Hepatocyte (in vitro differentiated cells): ENCODE data around the gene ELAVL3. TPM values are rescaled to one million over a fixed set of nuclear protein-coding genes. Genes with fewer than 3 reads are reported as not detected.
"Not testable (repeated sequence)": the region's sequence is repeated elsewhere in the genome, so short reads cannot be mapped to it uniquely, and the experiment has no call there.

Experiments
- DNase-seq: peaks from one replicate; pipeline ENCODE4 v3.0.0-alpha.2; 2016; ENCODE audit warnings: low spot score
- H2AFZ ChIP-seq: fragments of 200-600 bp; sonication (generic); 2 replicates; pipeline ENCODE4 v1.6.0; 2016; ENCODE audit warnings: antibody characterized with exemption, mild to moderate bottlenecking
- H3K27ac ChIP-seq: fragments of 200-600 bp; sonication (generic); 2 replicates; pipeline ENCODE4 v1.5.1; 2016; ENCODE audit warnings: mild to moderate bottlenecking
- H3K27me3 ChIP-seq: fragments of 200-600 bp; sonication (generic); 2 replicates; pipeline ENCODE4 v1.6.1; 2016
- H3K36me3 ChIP-seq: fragments of 200-600 bp; sonication (generic); replicated peaks from 2 replicates; pipeline ENCODE4 v1.5.1; 2016; ENCODE audit warnings: low read depth; ENCODE audit not compliant: insufficient read depth
- H3K4me1 ChIP-seq: fragments of 200-600 bp; sonication (generic); 2 replicates; pipeline ENCODE4 v1.5.1; 2016; ENCODE audit warnings: mild to moderate bottlenecking, moderate library complexity; ENCODE audit not compliant: insufficient read depth
- H3K4me2 ChIP-seq: fragments of 200-600 bp; sonication (generic); 2 replicates; pipeline ENCODE4 v1.6.0; 2016
- H3K4me3 ChIP-seq: fragments of 200-600 bp; sonication (generic); 2 replicates; pipeline ENCODE4 v1.5.1; 2016; ENCODE audit warnings: mild to moderate bottlenecking
- H3K79me2 ChIP-seq: fragments of 200-600 bp; sonication (generic); 2 replicates; pipeline ENCODE4 v1.6.0; 2017; ENCODE audit warnings: mild to moderate bottlenecking
- H3K9me2 ChIP-seq: fragments of 200-600 bp; sonication (generic); replicated peaks from 2 replicates; pipeline ENCODE4 v1.6.0; 2017; ENCODE audit warnings: mild to moderate bottlenecking; ENCODE audit not compliant: insufficient read depth
- H3K9me3 ChIP-seq: fragments of 200-600 bp; sonication (generic); 2 replicates; pipeline ENCODE4 v1.5.1; 2016; ENCODE audit warnings: low read depth, mild to moderate bottlenecking
- H4K20me1 ChIP-seq: fragments of 200-600 bp; sonication (generic); 2 replicates; pipeline ENCODE4 v1.6.0; 2016; ENCODE audit warnings: mild to moderate bottlenecking; ENCODE audit not compliant: insufficient read depth, poor library complexity, severe bottlenecking
- CTCF ChIP-seq: fragments of 200-600 bp; sonication (generic); IDR thresholded peaks from 2 replicates; pipeline ENCODE4 v1.5.1; 2016; ENCODE audit warnings: antibody characterized with exemption, mild to moderate bottlenecking; ENCODE audit not compliant: poor library complexity
- EZH2 ChIP-seq: fragments of 200-600 bp; sonication (generic); IDR thresholded peaks from 2 replicates; pipeline ENCODE4 v1.6.1; 2016; ENCODE audit warnings: antibody characterized with exemption, mild to moderate bottlenecking, borderline replicate concordance
- EZH2phosphoT487 ChIP-seq: fragments of 200-600 bp; sonication (generic); IDR thresholded peaks from one replicate; pipeline ENCODE4 v1.6.1; 2018; ENCODE audit warnings: antibody characterized with exemption, mild to moderate bottlenecking, low read depth, moderate library complexity; ENCODE audit not compliant: unreplicated experiment, severe bottlenecking
- WGBS: methylation state at CpG from one replicate; pipeline ENCODE4 v1.1.6; 2016; ENCODE audit warnings: low lambda C conversion rate; ENCODE audit errors: missing lambda C conversion rate; 5-methylcytosine and 5-hydroxymethylcytosine counted together
- polyA plus RNA-seq: library from polyadenylated mRNA; unstranded; fragments of >200 nt; fragmentation: Nextera tagmentation; extraction: Ambion mirVana; gene quantifications from 2 replicates; pipeline ENCODE4 v1.2.1, GENCODE V29; 2016
- total RNA-seq: library from RNA; depleted of rRNA; stranded (reverse); fragments of >200 nt; gene quantifications from 2 replicates; pipeline ENCODE4 v1.2.3, GENCODE V29; 2014

The ELAVL3 gene
- total and polyA plus RNA-seq, 2 experiments from 2014 or later: 0.11 to 0.30 TPM

- no peak overlapping the region for H2AFZ ChIP-seq
- peak; percentile 67 for DNase-seq
- H4K20me1 ChIP-seq: no peaks in the 10 kb centered on the region
- WGBS: 54% methylated on average over 13 of the region's 62 CpGs
- no peaks in the 10 kb centered on the region for H3K9me3 ChIP-seq
- H3K79me2 ChIP-seq: no peaks in the 10 kb centered on the region
- H3K4me2 ChIP-seq: peak overlapping the region; percentile 73
- H3K27ac ChIP-seq: no peak overlapping the region
- H3K36me3 ChIP-seq: no peaks in the 10 kb centered on the region
- no peaks in the 10 kb centered on the region for H3K9me2 ChIP-seq
- H3K27me3 ChIP-seq: peaks cover 55% of the 10 kb centered on the region
- TF ChIP-seq CTCF (no peak), EZH2phosphoT487 (peak; percentile 16), EZH2 (no peak)
- no peak overlapping the region for H3K4me3 ChIP-seq
- peaks cover 5% of the 10 kb centered on the region for H3K4me1 ChIP-seq
These were observed 1.6 kb downstream of the ELAVL3 start for GRCh38 chr19:11479090-11479897.

GRCh38 chr19:11478167-11479089, 2.4 kb downstream of the ELAVL3 start:
- Histone ChIP-seq H3K36me3 (no peaks in the 10 kb centered on the region), H3K27me3 (peaks cover 57% of the 10 kb centered on the region), H3K9me2 (no peaks in the 10 kb centered on the region), H3K4me2 (no peak overlapping the region), H2AFZ (no peak overlapping the region), H3K4me1 (peaks cover 5% of the 10 kb centered on the region), H3K79me2 (no peaks in the 10 kb centered on the region), H3K9me3 (no peaks in the 10 kb centered on the region), H3K4me3 (no peak overlapping the region), H4K20me1 (no peaks in the 10 kb centered on the region), H3K27ac (no peak overlapping the region)
- 61% methylated on average over 14 of the region's 19 CpGs for whole genome bisulfite sequencing
- TF ChIP-seq EZH2 (no peak), EZH2phosphoT487 (no peak), CTCF (no peak)
- no peak for DNase-seq

- Histone ChIP-seq H3K9me2 (no peaks in the 10 kb centered on the region), H3K27me3 (peaks cover 35% of the 10 kb centered on the region), H3K9me3 (no peaks in the 10 kb centered on the region), H2AFZ (no peak overlapping the region), H3K4me1 (no peaks in the 10 kb centered on the region), H4K20me1 (no peaks in the 10 kb centered on the region), H3K27ac (no peak overlapping the region), H3K36me3 (no peaks in the 10 kb centered on the region), H3K4me2 (no peak overlapping the region), H3K79me2 (no peaks in the 10 kb centered on the region), H3K4me3 (no peak overlapping the region)
- no peak for DNase-seq
- 85% methylated on average over 8 of the region's 8 CpGs for WGBS
- no peak for TF ChIP-seq CTCF
- TF ChIP-seq EZH2phosphoT487: no peak
- no peak for TF ChIP-seq EZH2
These were observed 5.0 kb downstream of the ELAVL3 start for GRCh38 chr19:11475861-11476260.

- not testable (repeated sequence) for H3K4me1 ChIP-seq, H3K4me2 ChIP-seq, H3K27ac ChIP-seq, DNase-seq, H4K20me1 ChIP-seq, H3K9me2 ChIP-seq, H3K4me3 ChIP-seq, H2AFZ ChIP-seq, H3K36me3 ChIP-seq, H3K79me2 ChIP-seq, H3K9me3 ChIP-seq
- 92% methylated on average over 3 of the region's 3 CpGs for WGBS
- peaks cover 30% of the 10 kb centered on the region for H3K27me3 ChIP-seq
These were observed 5.5 kb downstream of the ELAVL3 start for GRCh38 chr19:11475343-11475742.
